IMR-90 (cell line): ENCODE data around the gene NME2. TPM values are rescaled to one million over a fixed set of nuclear protein-coding genes. Genes with fewer than 3 reads are reported as not detected.

Experiments used
- ATAC-seq: fragments of 200-7000 bp; cut with Tn5 transposase; 2 replicates; pipeline ENCODE4 v1.9.1; 2020; ENCODE audit warnings: low read depth, mild to moderate bottlenecking, moderate library complexity
- BruUV-seq: library from RNA; stranded (reverse); fragments of 400-500 nt; replicated peaks from 2 replicates; lab custom pipeline; 2021; lab: Mats Ljungman, UMichigan
- CTCF ChIA-PET: fragments of 300-600 bp; formaldehyde crosslinking; extraction: SDS; loops from one replicate; lab custom pipeline; 2021; ENCODE audit warnings: antibody characterized with exemption; lab: Yijun Ruan, JAX
- POLR2A ChIA-PET: fragments of 300-600 bp; sonication (Branson Sonifier 250); formaldehyde crosslinking; loops from one replicate; lab custom pipeline; 2022; ENCODE audit warnings: antibody characterized with exemption; ENCODE audit not compliant: unreplicated experiment; lab: Charles Lee
- DNase-seq: peaks from one replicate; pipeline ENCODE4 v3.0.0; 2013
- H2AFZ ChIP-seq: replicated peaks from 2 replicates; pipeline ENCODE3; 2013; ENCODE audit warnings: low read length, mild to moderate bottlenecking; ENCODE audit not compliant: poor library complexity
- H2AK5ac ChIP-seq: 2 replicates; pipeline ENCODE4 v1.6.1; 2013; ENCODE audit warnings: low read depth, low read length, inconsistent platforms
- H2AK9ac ChIP-seq: replicated peaks from 2 replicates; pipeline ENCODE3; 2013; ENCODE audit warnings: mild to moderate bottlenecking, low read depth, low read length, moderate library complexity; ENCODE audit not compliant: poor library complexity
- H2BK120ac ChIP-seq: 2 replicates; pipeline ENCODE4 v1.6.1; 2013; ENCODE audit warnings: low read depth, low read length, inconsistent platforms
- H2BK15ac ChIP-seq: 3 replicates; pipeline ENCODE4 v1.6.1; 2013; ENCODE audit warnings: low read depth, low read length, inconsistent platforms
- H2BK20ac ChIP-seq: 2 replicates; pipeline ENCODE4 v1.6.1; 2013; ENCODE audit warnings: low read depth, mild to moderate bottlenecking, inconsistent platforms, low read length, moderate library complexity
- H2BK5ac ChIP-seq: 2 replicates; pipeline ENCODE4 v1.6.1; 2013; ENCODE audit warnings: mild to moderate bottlenecking, low read depth, low read length, inconsistent platforms; ENCODE audit not compliant: poor library complexity, severe bottlenecking
- H3K14ac ChIP-seq: replicated peaks from 2 replicates; pipeline ENCODE4 v1.6.1; 2013; ENCODE audit warnings: low read depth, low read length, inconsistent platforms
- H3K18ac ChIP-seq: 2 replicates; pipeline ENCODE4 v1.6.1; 2013; ENCODE audit warnings: low read depth, low read length, control low read depth
- H3K23ac ChIP-seq: 2 replicates; pipeline ENCODE4 v1.6.1; 2013; ENCODE audit warnings: low read depth, low read length, inconsistent platforms
- H3K27ac ChIP-seq: 2 replicates; pipeline ENCODE4 v1.5.1; 2013; ENCODE audit warnings: mild to moderate bottlenecking, control low read depth, low read length; ENCODE audit not compliant: insufficient read depth
- H3K27me3 ChIP-seq: 2 replicates; pipeline ENCODE4 v1.6.1; 2013; ENCODE audit warnings: low read length; ENCODE audit not compliant: control insufficient read depth, insufficient read depth
- H3K36me3 ChIP-seq: 2 replicates; pipeline ENCODE4 v1.6.1; 2013; ENCODE audit warnings: low read length, mixed read lengths; ENCODE audit not compliant: control insufficient read depth, insufficient read depth
- H3K4ac ChIP-seq: 2 replicates; pipeline ENCODE4 v1.6.1; 2013; ENCODE audit warnings: low read depth, low read length, inconsistent platforms
- H3K4me1 ChIP-seq: 2 replicates; pipeline ENCODE4 v1.6.1; 2013; ENCODE audit warnings: low read length, mixed read lengths; ENCODE audit not compliant: control insufficient read depth, insufficient read depth
- H3K4me2 ChIP-seq: 2 replicates; pipeline ENCODE4 v1.6.1; 2013; ENCODE audit warnings: low read depth, mild to moderate bottlenecking, control low read depth, low read length, moderate library complexity
- H3K4me3 ChIP-seq: 2 replicates; pipeline ENCODE4 v1.5.1; 2013; ENCODE audit warnings: low read depth, mild to moderate bottlenecking, control low read depth, low read length, moderate library complexity; ENCODE audit not compliant: insufficient read depth
- H3K56ac ChIP-seq: 2 replicates; pipeline ENCODE4 v1.6.1; 2013; ENCODE audit warnings: low read length, inconsistent platforms; ENCODE audit not compliant: insufficient read depth; ENCODE audit errors: extremely low read depth
- H3K79me1 ChIP-seq, 2 experiments: 2 replicates each; pipeline ENCODE4 v1.6.1; 2013; ENCODE audit warnings: low read length in 2 of 2, inconsistent platforms in 1 of 2, low read depth in 1 of 2
- H3K9ac ChIP-seq: 2 replicates; pipeline ENCODE4 v1.6.1; 2013; ENCODE audit warnings: low read depth, low read length, control low read depth
- H3K9me1 ChIP-seq: 2 replicates; pipeline ENCODE4 v1.6.1; 2013; ENCODE audit warnings: low read length, inconsistent platforms; ENCODE audit not compliant: insufficient read depth
- H3K9me3 ChIP-seq: 2 replicates; pipeline ENCODE4 v1.6.1; 2013; ENCODE audit warnings: low read length; ENCODE audit not compliant: control insufficient read depth, insufficient read depth
- H4K20me1 ChIP-seq: 2 replicates; pipeline ENCODE4 v1.6.1; 2013; ENCODE audit warnings: low read length, inconsistent platforms; ENCODE audit not compliant: insufficient read depth
- H4K5ac ChIP-seq: 2 replicates; pipeline ENCODE4 v1.6.1; 2013; ENCODE audit warnings: mild to moderate bottlenecking, low read depth, low read length, control low read depth
- H4K8ac ChIP-seq, 2 experiments: 2 replicates each; pipeline ENCODE4 v1.6.1; 2013; ENCODE audit warnings: low read depth in 2 of 2, low read length in 2 of 2, control low read depth in 1 of 2, inconsistent platforms in 1 of 2
- H4K91ac ChIP-seq: 2 replicates; pipeline ENCODE4 v1.6.1; 2013; ENCODE audit warnings: low read depth, low read length, inconsistent platforms; ENCODE audit not compliant: insufficient read depth
- BHLHE40 ChIP-seq: fragments of 150-350 bp; IDR thresholded peaks from 2 replicates; pipeline ENCODE4 v1.6.1; 2016; ENCODE audit warnings: mild to moderate bottlenecking, low read depth, low read length
- CEBPB ChIP-seq: IDR thresholded peaks from 2 replicates; pipeline ENCODE4 v1.6.1; 2012; ENCODE audit warnings: low read depth, low read length, improper control_type of control experiment
- CHD1 ChIP-seq: IDR thresholded peaks from 2 replicates; pipeline ENCODE4 v1.6.1; 2012; ENCODE audit warnings: low read depth, low read length, improper control_type of control experiment
- CTCF ChIP-seq: conservative IDR thresholded peaks from 2 replicates; pipeline ENCODE4 v1.5.1; 2012; ENCODE audit warnings: mild to moderate bottlenecking, low read depth, low read length, improper control_type of control experiment
- ELK1 ChIP-seq: fragments of 150-350 bp; IDR thresholded peaks from 2 replicates; pipeline ENCODE4 v1.6.1; 2016; ENCODE audit warnings: low read depth, mild to moderate bottlenecking, low read length, moderate library complexity, borderline replicate concordance
- FOS ChIP-seq: fragments of 150-350 bp; IDR thresholded peaks from 2 replicates; pipeline ENCODE4 v1.6.1; 2016; ENCODE audit warnings: low read depth, low read length
- MAFK ChIP-seq: IDR thresholded peaks from 2 replicates; pipeline ENCODE4 v1.6.1; 2012; ENCODE audit warnings: low read depth, low read length, improper control_type of control experiment
- MAZ ChIP-seq: IDR thresholded peaks from 2 replicates; pipeline ENCODE4 v1.6.1; 2012; ENCODE audit warnings: low read depth, mild to moderate bottlenecking, low read length, improper control_type of control experiment, moderate library complexity, borderline replicate concordance
- MXI1 ChIP-seq: IDR thresholded peaks from 2 replicates; pipeline ENCODE4 v1.6.1; 2012; ENCODE audit warnings: low read depth, mild to moderate bottlenecking, low read length, moderate library complexity, borderline replicate concordance
- NFE2L2 ChIP-seq: fragments of 150-350 bp; IDR thresholded peaks from 2 replicates; pipeline ENCODE4 v1.6.1; 2016; ENCODE audit warnings: low read depth, mild to moderate bottlenecking, low read length
- POLR2A ChIP-seq: IDR thresholded peaks from 2 replicates; pipeline ENCODE4 v1.6.1; 2012; ENCODE audit warnings: mild to moderate bottlenecking, low read depth, low read length
- RCOR1 ChIP-seq: IDR thresholded peaks from 2 replicates; pipeline ENCODE4 v1.6.1; 2012; ENCODE audit warnings: mild to moderate bottlenecking, low read length, improper control_type of control experiment; ENCODE audit not compliant: insufficient replicate concordance
- RFX5 ChIP-seq: IDR thresholded peaks from 2 replicates; pipeline ENCODE4 v1.8.0; 2012; ENCODE audit warnings: low read depth, mild to moderate bottlenecking, low read length, moderate library complexity
- SMC3 ChIP-seq: fragments of 150-350 bp; IDR thresholded peaks from 2 replicates; pipeline ENCODE4 v1.6.1; 2016; ENCODE audit warnings: low read depth, mild to moderate bottlenecking, antibody characterized with exemption, low read length, moderate library complexity
- USF2 ChIP-seq: fragments of 150-350 bp; IDR thresholded peaks from 2 replicates; pipeline ENCODE4 v1.6.1; 2017; ENCODE audit warnings: mild to moderate bottlenecking, antibody characterized with exemption, low read length, low read depth
- WGBS, 2 experiments: methylation state at CpG; one replicate each; pipeline versions ENCODE4 v1.1.5 to v1.1.7; 2013; ENCODE audit warnings: missing lambda C conversion rate in 2 of 2; ENCODE audit not compliant: insufficient read length in 1 of 2; ENCODE audit errors: extremely low coverage in 2 of 2; 5-methylcytosine and 5-hydroxymethylcytosine counted together
- dilution Hi-C: fragments of 300-500 bp; cut with HindIII; formaldehyde crosslinking; loops from one replicate; pipeline ENCODE4 v1.14.3; 2018; ENCODE audit warnings: low sequenced_read_pairs; ENCODE audit not compliant: unreplicated experiment
- in situ Hi-C: fragments of 300-500 bp; cut with MboI; formaldehyde crosslinking; loops from 3 replicates; pipeline ENCODE4 v1.14.3; 2019; ENCODE audit warnings: low sequenced_read_pairs, inconsistent platforms, mixed read lengths
- intact Hi-C: fragments of 100-400 bp; cut with micrococcal nuclease; formaldehyde crosslinking; loops from 2 replicates; pipeline ENCODE4 v1.10.0; 2022
- polyA plus RNA-seq, 3 experiments: library from polyadenylated mRNA; depleted of rRNA; stranded (reverse); fragments of >200 nt; gene quantifications; 2 replicates each; pipeline ENCODE4 v1.2.3, GENCODE V29; 2012; ENCODE audit warnings: low replicate concordance in 1 of 3
- total RNA-seq: library from RNA; depleted of rRNA; stranded (reverse); fragments of >200 nt; gene quantifications from 2 replicates; pipeline ENCODE4 v1.2.3, GENCODE V29; 2012

The NME2 gene
- total and polyA plus RNA-seq, 2 of the 4 experiments (the other 2 are of a cell fraction), result 824 to 912 TPM

GRCh38 chr17:51180486-51180885 is 14.3 kb downstream of the NME2 start:
- H3K9me1 ChIP-seq, result no peaks in the 10 kb centered on the region
- intact Hi-C loops, result no loop called here
- no peak overlapping the region for H3K14ac ChIP-seq
- H3K4me2 ChIP-seq, result no peak overlapping the region
- ChIA-PET CTCF (no interaction called here), POLR2A (no interaction called here)
- H2BK120ac ChIP-seq, result no peak overlapping the region
- no peak overlapping the region for H3K27ac ChIP-seq
- H3K9ac ChIP-seq, result no peak overlapping the region
- H3K4ac ChIP-seq, result no peak overlapping the region
- no peak overlapping the region for H2AK5ac ChIP-seq
- no peak overlapping the region for H3K4me3 ChIP-seq
- dilution Hi-C loops, result no loop called here
- DNase-seq, result no peak
- no peak overlapping the region for H4K5ac ChIP-seq
- no peak for ATAC-seq
- no peak for TF ChIP-seq ELK1
- TF ChIP-seq FOS, result no peak
- TF ChIP-seq MXI1, result no peak
- no peak for TF ChIP-seq RFX5
- TF ChIP-seq POLR2A, result no peak
- TF ChIP-seq NFE2L2, result no peak
- no peak for TF ChIP-seq RCOR1
- TF ChIP-seq CTCF, result no peak
- TF ChIP-seq MAZ, result no peak
- TF ChIP-seq SMC3, result no peak
- no peak for TF ChIP-seq BHLHE40
- TF ChIP-seq USF2, result no peak
- no peak for TF ChIP-seq MAFK
- no peak for TF ChIP-seq CEBPB
- no peak for TF ChIP-seq CHD1
- no peaks in the 10 kb centered on the region for H4K20me1 ChIP-seq
- H3K4me1 ChIP-seq, result 0 out of 2 replicates have a peak, but pooled peaks cover 2% of the 10 kb centered on the region
- H2BK20ac ChIP-seq, result no peak overlapping the region
- H3K56ac ChIP-seq, result no peak overlapping the region
- no peak overlapping the region for H2BK5ac ChIP-seq
- in situ Hi-C loops, result no loop called here
- H3K36me3 ChIP-seq, result peaks cover 10% of the 10 kb centered on the region
- H2AK9ac ChIP-seq, result no peak overlapping the region
- H4K91ac ChIP-seq, result no peak overlapping the region
- no peak overlapping the region for H2BK15ac ChIP-seq
- H3K23ac ChIP-seq, result no peak overlapping the region
- no peak overlapping the region for H2AFZ ChIP-seq
- WGBS, 2 experiments, result no CpG with 5 or more reads among the region's 5 CpGs
- no peak overlapping the region for H3K18ac ChIP-seq
- H4K8ac ChIP-seq, result no peak overlapping the region
- H3K27me3 ChIP-seq, result no peaks in the 10 kb centered on the region
- peaks cover 3% of the 10 kb centered on the region in 2 experiments; a peak in 2 of 4 replicates for H3K79me1 ChIP-seq
- H3K9me3 ChIP-seq, result no peaks in the 10 kb centered on the region
- BruUV-seq, result no TSS peak
